GM12873 (cell line): ENCODE measurements around the gene PIGX.

ENCODE experiments used
- CTCF ChIP-seq: IDR thresholded peaks from 2 replicates; pipeline ENCODE4 v1.5.1; 2012; ENCODE audit warnings: low read depth, mild to moderate bottlenecking, moderate library complexity, low read length, control low read depth; ENCODE audit not compliant: insufficient read depth; ENCODE audit errors: missing control alignments

PIGX gene

GRCh38 chr3:196711838-196712513, at the start of gene PIGX, which contains the start of gene CEP19:
Gene PIGX (plus strand): TSS chr3:196712377.
Gene CEP19 (minus strand): TSS chr3:196712250. CDS start chr3:196708657, 3,593 bp downstream.
- no peak for TF ChIP-seq CTCF

DNA sequence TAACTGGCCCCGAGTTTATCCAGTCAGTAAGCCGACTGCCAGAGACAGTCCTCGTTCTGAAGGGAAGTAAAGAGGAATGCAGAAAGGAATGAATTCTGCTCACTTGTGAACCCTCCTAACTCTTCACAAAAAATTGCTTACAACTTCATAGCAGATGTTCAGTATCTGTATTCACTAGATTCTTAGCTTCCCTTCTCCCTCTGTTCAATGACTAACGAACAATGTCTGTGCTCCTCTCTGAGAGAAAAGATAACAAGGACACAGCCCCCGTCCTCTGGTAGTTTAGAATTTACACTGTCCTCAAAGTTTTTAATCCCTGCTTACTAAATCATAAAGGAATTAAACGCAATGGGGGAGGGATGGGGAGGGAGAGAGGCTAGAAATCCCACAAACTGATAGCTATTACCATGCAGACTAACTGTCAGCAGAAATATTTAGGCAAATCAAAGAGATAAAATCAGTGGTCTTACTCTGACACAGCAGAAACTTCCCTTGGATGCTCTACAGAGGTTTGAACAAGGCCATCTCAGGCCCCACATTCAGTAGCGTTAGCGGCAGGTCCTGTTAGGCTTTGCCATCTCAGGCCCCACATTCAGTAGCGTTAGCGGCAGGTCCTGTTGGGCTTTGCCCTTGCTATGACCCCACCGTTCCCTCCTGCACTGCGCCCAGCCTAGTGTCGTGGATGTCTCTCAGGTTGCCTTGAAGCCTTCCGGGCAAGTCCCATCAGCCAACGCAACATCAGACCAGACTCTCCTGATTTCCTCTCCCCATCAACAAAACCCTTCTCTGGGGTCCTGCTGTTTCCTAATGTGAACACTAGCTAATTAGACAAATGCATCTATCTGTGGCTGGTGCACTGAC, 49.2 kb upstream of the PIGX start:
- TF ChIP-seq CTCF: no peak

- TF ChIP-seq CTCF: no peak
Observed at GRCh38 chr3:196666001-196666867, 45.9 kb upstream of the PIGX start.

- no peak for TF ChIP-seq CTCF
Observed at GRCh38 chr3:196667056-196667825, 44.9 kb upstream of the PIGX start.

- no peak for TF ChIP-seq CTCF
Observed at GRCh38 chr3:196670339-196670738, 41.8 kb upstream of the PIGX start.

DNA sequence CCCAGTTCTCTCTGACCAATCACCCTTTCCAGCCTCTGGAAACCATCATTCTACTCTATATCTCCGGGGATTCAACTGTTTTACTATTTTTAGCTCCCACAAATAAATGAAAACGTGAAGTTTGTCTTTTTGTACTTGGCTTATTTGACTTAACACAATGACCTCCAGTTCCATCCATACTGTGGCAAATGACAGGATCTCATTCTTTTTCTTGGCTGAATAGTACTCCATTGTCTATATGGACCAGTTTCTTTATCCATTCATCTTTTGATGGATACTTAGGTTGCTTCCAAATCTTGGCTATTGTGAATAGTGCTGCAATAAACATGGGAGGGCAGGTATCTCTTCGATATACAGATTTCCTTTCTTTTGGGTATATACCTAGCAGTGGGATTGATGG, 38.5 kb upstream of the PIGX start:
- TF ChIP-seq CTCF: no peak
